GM18498 (cell line): ENCODE data around the gene ZNF830.
"Not testable (repeated sequence)": the region's sequence is repeated elsewhere in the genome, so short reads cannot be mapped to it uniquely, and the experiment has no call there.

ENCODE experiments used
- ATAC-seq: cut with Tn5 transposase; IDR thresholded peaks from one replicate; pipeline ENCODE4 v1.9.1; 2021; ENCODE audit warnings: mild to moderate bottlenecking, moderate library complexity; ENCODE audit not compliant: unreplicated experiment

Gene ZNF830

DNA sequence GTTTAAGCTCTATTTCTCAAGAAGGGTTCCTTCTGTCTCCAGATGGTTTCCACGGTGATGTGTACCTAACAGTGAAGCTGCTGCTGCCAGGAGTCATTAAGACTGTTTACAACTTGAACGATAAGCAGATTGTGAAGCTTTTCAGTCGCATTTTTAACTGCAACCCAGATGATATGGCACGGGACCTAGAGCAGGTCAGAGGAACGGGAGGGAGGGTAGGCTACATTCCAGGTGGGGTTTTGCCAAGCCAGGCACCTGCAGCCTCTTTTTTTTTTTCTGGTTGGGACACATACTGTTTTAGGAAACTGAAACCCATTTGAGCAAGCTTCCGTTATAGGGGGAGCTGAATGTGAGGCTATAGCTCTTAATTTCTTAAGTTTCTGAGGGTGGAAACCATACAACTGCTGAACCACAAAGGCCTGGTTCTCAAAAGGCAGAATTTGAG is 29.6 kb downstream of the ZNF830 start:
- ATAC-seq: no peak

DNA sequence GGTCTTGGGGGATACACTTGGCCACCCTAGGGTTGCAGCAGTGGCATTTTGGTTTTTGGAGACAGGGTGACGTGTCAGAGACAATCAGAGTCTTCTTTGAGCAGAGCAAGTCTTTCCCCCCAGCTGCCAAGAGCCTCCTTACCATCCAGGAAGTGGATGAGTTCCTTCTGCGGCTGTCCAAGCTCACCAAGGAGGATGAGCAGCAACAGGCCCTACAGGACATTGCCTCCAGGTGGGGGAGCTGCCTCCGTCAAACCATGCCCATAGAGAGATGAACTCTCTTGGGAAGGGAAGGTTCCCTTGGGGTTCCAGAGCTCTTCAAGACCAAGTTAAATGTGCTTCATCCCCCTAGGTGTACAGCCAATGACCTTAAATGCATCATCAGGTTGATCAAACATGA is 30.3 kb downstream of the ZNF830 start:
- no peak for ATAC-seq

DNA sequence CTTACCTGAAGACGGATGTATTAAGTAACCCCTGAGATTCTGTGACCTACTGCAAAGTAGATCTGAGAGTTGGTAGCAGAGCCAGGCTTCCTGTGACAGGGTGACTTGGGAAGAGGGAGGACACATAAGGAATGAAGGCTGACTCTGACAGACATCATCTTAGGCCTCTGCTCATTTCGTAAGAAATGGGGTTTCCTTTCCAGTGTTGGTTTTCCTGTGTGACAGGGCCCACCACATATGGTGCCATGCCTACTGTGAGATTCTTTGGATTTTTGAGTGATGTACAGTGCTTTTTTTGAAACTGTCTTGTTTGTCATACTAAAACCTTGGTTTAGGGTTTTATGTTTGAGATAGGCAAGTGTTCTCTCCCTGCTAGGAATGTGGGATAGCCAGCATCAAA is 31.7 kb downstream of the ZNF830 start:
- ATAC-seq: no peak

- ATAC-seq: no peak
Observed at GRCh38 chr17:34996422-34997285, 35.3 kb downstream of the ZNF830 start.

DNA sequence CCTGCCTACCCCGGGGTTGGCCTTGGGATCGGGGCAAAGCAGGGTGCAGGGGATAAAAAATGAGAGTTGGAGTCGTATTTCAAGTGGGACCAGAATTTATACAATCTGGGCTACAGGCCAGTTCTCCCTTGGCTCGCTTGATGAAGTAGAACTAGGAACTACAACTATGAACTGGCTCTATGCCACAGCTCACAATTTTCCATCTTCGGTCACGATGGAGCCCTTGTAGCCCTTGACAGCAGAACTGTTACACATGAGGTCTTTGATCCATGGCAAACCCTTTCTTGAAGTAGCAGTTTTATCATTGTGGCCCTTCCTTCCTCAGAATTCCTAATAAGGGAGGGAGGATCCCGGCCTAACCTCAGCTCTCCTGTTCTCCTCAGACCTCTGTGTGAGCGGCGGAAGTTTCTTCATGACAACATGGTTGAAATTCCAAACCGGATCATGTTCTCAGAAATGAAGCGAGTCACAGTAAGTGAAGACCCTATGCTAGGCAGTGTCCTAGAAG is 36.1 kb downstream of the ZNF830 start:
- ATAC-seq: no peak

DNA sequence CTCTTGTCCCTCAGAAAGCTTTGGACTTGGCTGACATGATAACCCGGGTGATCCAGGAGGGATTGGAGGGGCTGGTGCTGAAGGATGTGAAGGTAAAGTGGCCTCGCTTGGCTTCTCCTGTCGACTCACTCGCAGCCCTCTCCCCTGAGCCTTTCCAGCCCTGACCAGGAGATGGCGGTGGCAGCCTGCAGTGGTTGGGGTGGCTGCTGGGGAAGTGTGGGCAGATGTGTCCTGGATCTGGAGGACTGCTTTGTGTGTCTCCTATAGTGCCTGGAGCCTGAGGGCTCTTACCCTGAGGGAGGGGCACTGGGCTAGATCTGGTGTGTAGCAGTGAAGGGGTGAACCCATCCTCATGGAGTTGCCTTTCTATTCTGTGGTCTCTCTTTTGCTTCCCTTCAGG is 36.9 kb downstream of the ZNF830 start:
- peak; percentile 48 for ATAC-seq

- ATAC-seq: no peak
Observed at GRCh38 chr17:34999456-34999855, 38.1 kb downstream of the ZNF830 start.

DNA sequence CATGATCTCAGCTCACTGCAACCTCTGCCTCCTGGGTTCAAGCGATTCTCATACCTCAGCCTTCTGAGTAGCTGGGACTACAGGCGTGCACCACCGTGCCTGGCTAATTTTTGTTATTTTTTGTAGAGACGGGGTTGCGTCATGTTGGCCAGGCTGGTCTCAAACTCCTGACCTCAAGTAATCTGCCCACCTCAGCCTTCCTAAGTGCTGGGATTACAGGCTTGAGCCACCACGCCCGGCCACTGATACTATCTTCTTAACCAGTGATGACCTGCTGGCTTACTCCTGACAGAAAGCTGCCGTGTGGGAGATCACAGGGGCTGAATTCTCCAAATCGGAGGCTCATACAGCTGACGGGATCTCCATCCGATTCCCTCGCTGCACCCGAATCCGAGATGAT is 39.6 kb downstream of the ZNF830 start:
- not testable (repeated sequence) for ATAC-seq

DNA sequence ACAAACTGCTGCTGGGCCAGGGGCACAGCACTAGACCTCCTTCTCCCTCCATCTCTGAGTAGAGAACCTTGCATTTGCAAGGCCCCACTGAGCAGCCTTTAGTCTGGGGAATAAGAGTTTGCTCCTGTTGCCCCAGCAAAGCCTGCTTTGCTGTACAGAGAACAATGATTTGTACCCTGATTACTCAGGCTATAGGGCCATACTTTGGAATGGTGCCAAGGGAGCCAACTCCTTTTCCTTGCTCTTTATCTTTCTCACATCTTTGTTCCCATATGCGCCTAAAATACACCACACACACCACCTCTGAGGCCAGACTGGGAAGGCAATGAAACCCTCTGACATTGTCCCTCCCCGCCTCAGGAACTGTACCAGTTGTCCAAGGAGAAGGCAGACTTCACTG is 40.2 kb downstream of the ZNF830 start:
- ATAC-seq: no peak

GRCh38 chr17:35002876-35003551 is 41.7 kb downstream of the ZNF830 start:
- ATAC-seq: no peak

DNA sequence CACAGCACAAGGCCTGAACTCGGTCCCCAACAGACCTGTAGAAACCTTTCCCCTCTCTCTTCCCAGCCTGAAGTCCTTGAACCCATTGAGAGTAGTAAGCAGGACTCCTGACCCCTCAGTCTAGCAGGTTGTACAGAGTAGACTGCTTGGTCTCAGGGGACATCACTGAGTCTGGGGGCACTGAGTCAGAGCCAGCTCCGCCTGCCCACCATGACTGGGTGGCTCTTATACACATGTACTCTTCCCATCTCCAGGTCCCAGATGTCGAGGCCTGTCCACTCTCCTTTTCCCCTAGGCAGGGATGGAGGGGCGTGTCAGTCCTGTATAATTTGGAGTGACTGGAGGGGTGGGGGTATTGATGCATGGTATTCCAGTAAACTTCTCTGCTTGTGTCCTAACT is 42.4 kb downstream of the ZNF830 start:
- ATAC-seq: no peak

GRCh38 chr17:35006345-35006744 is 45.0 kb downstream of the ZNF830 start:
- no peak for ATAC-seq

DNA sequence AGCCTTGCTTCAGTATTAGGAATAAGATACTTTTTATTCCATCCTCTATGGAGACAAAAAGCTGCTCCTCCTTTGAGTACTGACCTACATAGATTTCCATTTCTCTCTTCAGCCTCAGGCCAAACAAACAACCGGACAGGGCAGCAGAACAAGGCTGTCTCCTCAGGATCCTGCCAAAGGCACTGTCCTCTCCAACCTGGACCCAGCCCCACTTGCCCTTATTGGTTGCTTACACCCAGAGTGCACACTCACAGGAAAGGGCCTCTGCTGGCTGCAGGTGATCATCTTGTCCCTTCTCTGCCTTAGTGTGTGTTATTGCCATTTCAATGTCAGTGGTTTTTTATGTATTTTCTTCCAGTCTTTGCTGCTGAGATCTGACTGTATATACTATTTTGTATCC is 45.6 kb downstream of the ZNF830 start:
- no peak for ATAC-seq

DNA sequence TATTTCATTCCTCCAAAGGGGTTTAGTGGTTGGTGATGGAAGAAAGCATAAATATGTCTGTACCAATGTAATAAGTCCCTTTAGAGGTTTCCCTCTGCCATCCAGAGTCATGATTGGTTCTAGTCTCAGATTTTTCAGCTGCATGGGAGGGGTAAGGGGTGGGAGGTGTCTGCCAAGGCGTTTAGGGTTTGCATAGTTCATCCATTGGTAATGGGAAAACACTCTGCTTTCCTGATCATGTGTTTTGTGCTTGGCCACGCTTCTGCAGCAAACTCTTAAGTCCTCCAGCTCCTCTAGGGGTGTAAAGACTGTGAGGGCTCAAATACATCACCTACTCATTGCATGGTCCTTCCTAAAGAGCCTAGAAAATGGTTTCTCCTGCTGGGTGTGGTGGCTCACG is 48.8 kb downstream of the ZNF830 start:
- no peak for ATAC-seq

DNA sequence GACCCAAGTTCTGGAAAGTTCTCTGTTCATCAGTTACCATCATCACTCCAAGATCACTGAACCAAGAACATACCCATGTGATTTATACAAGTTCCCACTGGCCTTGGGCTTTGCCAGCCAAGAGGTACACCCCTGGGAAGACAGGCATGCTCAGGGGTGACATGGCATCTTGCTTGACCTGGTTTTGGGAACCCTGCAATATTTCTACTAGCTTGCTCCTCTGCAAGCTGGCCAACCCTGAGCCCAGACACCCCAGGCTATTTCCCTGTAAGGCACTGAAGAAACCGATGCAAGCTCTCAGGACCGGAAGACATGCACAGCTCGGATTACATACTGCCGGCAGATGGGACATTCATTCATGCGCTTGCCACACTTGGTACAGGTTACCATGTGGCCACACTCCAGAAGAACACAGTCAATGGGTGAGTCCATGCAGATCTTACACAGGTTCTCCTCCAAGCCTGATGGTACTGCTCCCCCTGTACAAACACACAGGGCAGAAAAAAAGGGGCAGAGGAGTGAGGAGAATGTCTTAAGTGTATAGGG is 50.4 kb downstream of the ZNF830 start:
- no peak for ATAC-seq
